Uterus (tissue), 2 donors: ENCODE results near the gene REELD1.

Source experiments
- CTCF ChIP-seq, 4 experiments: fragments of 200-600 bp in 2 of 4; fragments of 450-650 bp in 2 of 4; sonication (generic) in 2 of 4; IDR thresholded peaks; one replicate each; pipeline ENCODE4 v1.5.1; 2016 to 2019; ENCODE audit warnings: antibody characterized with exemption in 4 of 4, mild to moderate bottlenecking in 2 of 4, moderate library complexity in 1 of 4
- POLR2A ChIP-seq, 2 donors: fragments of 450-650 bp; IDR thresholded peaks; one replicate each; pipeline ENCODE4 v1.6.1; 2016; ENCODE audit warnings: antibody characterized with exemption in 2 of 2, mild to moderate bottlenecking in 1 of 2, moderate library complexity in 1 of 2

GRCh38 chr4:146246381-146246780 is 32.0 kb downstream of the REELD1 start:
- TF ChIP-seq CTCF (IDR thresholded peaks at IDR 0.05) (no peak), POLR2A (IDR thresholded peaks at IDR 0.05) (no peak)
